ENCODE results near the gene CELSR3. TPM values are rescaled to one million over a fixed set of nuclear protein-coding genes. Genes with fewer than 3 reads are reported as not detected.

Gene CELSR3, protein sequence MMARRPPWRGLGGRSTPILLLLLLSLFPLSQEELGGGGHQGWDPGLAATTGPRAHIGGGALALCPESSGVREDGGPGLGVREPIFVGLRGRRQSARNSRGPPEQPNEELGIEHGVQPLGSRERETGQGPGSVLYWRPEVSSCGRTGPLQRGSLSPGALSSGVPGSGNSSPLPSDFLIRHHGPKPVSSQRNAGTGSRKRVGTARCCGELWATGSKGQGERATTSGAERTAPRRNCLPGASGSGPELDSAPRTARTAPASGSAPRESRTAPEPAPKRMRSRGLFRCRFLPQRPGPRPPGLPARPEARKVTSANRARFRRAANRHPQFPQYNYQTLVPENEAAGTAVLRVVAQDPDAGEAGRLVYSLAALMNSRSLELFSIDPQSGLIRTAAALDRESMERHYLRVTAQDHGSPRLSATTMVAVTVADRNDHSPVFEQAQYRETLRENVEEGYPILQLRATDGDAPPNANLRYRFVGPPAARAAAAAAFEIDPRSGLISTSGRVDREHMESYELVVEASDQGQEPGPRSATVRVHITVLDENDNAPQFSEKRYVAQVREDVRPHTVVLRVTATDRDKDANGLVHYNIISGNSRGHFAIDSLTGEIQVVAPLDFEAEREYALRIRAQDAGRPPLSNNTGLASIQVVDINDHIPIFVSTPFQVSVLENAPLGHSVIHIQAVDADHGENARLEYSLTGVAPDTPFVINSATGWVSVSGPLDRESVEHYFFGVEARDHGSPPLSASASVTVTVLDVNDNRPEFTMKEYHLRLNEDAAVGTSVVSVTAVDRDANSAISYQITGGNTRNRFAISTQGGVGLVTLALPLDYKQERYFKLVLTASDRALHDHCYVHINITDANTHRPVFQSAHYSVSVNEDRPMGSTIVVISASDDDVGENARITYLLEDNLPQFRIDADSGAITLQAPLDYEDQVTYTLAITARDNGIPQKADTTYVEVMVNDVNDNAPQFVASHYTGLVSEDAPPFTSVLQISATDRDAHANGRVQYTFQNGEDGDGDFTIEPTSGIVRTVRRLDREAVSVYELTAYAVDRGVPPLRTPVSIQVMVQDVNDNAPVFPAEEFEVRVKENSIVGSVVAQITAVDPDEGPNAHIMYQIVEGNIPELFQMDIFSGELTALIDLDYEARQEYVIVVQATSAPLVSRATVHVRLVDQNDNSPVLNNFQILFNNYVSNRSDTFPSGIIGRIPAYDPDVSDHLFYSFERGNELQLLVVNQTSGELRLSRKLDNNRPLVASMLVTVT (N-terminal part only)
- 0.39 and 0.73 TPM in 2 replicates for total RNA-seq

DNA sequence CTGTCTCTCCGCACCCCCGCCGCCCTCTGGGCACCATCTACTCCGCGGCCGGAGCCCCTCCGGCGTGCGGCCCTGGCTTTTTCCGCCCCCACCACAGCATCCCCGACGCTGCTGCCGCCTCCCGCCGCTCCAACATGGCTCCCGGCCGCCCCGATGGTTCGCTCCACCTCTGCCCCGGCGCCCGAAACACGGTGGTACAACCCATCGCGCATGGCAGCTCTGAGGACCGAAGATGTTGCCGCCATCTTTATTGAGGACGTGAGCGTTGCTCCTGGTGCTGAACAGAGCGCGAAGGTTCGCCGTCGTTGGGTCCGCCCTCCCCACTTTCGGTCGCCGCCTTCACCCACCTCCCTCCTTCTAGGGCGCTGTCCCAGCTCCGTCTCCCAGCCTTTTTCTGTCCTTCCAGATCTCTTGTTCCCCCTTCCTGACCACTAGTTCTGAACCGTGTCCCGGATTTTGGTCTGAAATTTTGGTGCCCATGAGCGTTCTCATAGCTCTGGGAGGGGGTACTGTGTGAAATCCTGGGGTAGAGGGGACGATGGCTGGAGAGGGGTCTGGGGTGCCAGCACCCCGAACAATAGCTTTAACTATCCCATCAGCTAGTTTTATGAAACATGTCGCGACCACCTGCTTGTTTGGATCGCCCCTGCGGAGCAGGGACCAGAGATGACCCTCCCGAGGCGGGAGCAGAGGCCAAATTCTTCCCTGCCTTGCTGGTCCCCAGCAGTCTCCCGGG, at the start of gene CELSR3:
TSS of gene CELSR3 (minus strand) at position 134 of the 736 bp plus-strand sequence. CDS start 252 bp downstream, outside the sequence.

DNA sequence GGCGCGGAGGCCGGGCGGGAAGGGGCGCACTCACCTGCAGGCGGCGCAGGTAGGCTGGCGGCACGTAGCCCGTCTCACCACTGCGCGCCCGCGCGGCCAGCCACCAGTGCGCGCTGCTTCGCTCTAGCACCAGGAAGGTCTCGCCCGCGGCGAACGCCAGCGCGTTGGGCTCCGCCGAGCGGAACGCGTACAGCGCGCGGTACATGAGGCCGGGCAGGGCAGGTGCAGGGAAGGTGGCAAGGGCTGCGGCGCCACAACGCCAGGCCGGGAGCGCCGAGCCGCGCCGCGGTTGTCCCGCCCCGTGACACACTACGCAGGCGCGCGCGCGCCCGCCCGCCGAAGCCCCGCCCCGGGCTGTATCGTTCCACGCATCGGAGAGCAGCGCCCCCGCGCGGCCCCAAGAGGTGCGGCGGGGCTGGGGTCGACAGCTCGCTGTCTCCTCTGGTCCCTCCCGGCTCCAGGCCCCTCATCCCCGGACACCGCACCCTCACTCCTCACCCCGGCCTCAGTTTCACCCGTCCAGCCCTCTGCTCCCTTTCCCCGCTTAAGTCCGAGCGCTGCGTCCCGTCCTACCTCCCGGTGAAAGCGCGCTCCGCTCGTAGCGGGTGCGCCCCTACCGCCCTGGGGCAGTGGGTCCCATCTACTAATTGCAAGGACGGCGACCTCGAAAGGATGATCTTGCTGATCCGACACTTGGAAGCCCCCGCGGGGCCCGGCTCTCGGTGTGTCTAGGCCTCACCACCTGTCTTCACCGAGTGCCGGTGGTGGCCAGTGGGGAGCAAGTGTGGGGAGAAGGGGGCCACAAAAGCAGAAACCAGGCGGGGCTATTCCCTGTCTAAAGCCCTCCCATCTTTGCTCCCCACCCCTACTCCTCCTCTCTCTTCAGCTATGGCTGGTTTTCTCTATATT, 23.2 kb upstream of the CELSR3 start, which contains the start of gene NCKIPSD:
TSS of gene NCKIPSD (minus strand) at position 313 of the 909 bp plus-strand sequence. CDS start at position 205, 108 bp downstream.

DNA sequence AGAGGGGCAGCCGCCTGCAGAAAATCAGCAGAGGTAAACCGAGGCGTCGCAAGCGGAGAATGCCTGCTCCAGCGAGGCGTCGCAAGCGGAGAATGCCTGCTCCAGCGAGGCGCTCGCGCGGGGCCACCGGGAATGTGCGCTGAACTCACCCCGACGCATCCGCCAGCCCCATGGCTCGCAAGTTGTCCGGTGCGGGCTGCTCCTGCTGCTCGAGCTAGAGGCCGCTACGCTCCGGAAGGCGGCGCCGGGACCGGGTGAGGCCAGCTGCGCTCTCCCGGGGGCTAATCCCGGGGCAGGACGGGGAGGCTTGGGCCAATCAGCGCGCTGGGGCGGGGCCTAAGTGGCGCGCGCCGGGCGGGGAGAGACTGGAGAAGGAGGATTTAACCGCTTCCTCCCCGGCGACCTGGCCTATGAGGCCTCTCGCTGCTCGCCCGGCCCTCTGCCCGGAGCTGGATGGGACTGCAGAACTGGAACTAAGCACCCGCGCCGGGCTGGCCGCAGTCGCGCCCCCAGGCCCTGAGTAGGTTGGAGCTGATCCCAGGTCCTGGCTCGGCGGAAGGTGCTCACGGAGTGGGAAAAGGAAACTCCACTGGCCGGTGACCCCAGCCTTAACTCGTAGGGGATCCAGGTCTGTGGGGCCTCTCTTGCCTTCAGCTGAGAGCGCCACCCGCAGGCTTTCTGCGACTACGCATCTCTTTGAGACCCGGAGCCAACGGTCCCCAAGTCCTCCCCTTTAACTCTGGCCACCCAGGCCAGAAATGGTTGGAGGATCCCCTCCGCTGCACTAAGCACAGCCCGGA, 27.3 kb downstream of the CELSR3 start, which contains the start of gene SLC26A6:
TSS of gene SLC26A6 (minus strand) at position 240 of the 800 bp plus-strand sequence. CDS start at position 172, 68 bp downstream.

DNA sequence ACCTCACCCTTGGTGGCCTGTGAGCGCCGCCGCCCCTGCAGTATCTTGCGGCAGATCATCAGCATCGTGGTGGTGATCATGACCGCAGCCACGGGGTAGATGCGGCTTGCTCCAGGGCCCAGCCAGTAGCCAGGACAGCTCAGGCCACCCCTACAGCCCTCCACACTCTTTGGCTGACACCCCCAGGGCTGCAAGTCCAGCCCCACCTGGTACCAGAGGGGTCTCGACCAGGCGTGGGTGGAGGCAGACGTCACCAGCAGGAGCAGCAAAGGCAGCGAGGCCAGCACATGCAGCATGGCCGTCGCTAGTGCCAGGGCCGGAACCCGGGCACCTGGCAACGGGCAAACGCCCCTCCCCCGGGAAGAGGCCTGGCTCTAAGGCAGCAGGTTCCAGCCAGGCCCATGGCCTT, 41.2 kb downstream of the CELSR3 start, which contains the start of gene TMEM89:
TSS of gene TMEM89 (minus strand) at position 309 of the 409 bp plus-strand sequence. CDS start at position 296, 13 bp downstream.

DNA sequence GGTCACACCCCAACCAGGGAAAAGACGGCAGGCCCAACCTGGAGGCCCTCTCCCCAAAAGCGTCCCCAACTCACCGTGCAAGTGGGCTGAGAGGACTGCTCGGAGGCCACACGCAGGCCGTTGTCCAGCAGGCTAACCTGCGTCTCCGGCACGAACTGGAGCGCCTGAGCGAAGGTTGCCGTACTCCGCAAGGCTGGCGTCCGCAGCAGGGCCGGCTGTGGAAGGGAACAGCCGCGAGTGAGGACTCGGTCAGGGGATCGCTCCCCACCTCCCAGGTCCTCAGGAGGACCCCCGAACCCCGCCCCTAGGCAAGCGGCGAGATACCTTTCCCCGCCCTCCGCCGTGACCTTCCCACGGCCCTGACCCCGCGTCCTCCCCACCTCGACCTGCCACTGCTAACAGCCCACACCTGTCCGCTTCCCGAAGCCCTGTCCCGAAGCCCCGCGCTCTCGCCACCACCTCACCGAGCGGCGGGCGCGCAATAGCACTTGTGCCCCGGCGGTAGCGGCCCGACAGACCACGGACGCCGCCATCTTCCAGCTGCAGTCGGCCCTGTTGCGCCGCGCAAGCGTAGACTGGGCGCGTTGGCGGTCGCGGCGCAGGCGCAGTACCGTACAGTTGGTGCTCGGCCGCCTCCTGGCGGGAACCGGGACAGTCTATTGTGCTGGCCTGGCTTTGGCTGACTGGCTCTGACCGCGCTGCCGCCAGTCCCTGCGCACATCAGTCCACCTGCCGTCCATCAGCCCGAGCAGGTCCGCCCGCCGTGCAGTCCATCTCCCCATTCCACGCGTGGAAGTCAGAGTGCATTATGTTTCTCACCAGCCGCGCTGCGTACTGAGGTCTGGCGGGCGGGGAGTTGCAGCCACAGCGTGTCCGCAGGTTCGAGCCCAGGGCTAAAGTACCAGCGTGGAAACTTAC, 53.3 kb downstream of the CELSR3 start, which contains the start of gene UQCRC1:
TSS of gene UQCRC1 (minus strand) at position 559 of the 918 bp plus-strand sequence. CDS start at position 533, 26 bp downstream.

DNA sequence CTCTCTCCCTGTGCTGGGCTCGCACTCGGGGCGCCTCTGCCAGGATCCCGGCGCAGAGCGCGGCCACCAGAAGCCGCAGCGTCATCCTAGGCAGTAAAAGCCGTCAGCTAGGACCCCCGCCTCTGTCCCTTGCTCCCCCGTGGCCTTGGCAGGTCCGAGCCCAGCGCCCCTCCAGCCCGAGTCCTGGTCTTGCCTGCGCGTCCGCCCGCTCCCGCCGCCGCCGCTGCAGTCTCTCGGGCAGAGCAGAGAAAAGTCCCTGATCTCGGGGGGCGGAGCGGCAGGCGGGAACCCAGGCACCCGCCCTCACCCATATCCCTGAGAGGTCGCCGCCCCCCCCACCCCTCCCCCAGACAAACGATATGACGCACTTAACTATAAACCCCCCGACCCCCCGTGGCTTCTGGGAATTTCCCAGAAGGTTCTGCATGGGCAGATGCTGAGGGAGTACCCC, 67.6 kb downstream of the CELSR3 start, which contains the start of gene COL7A1:
TSS of gene COL7A1 (minus strand) at position 255 of the 451 bp plus-strand sequence. CDS start at position 85, 170 bp downstream.

Other genes starting within 250 kb of the CELSR3 start
- gene PLXNB1, start 232.8 kb downstream of the CELSR3 start, total RNA-seq = 9.3 and 17.1 TPM in 2 replicates
- gene CCDC51, start 222.8 kb downstream of the CELSR3 start, total RNA-seq = 18.2 and 20.7 TPM in 2 replicates
- gene TMA7, start 222.6 kb downstream of the CELSR3 start, total RNA-seq = 536 and 642 TPM in 2 replicates
- gene ATRIP, start 216.1 kb downstream of the CELSR3 start, total RNA-seq = 6.9 and 8.8 TPM in 2 replicates
- gene SHISA5, start 158.7 kb downstream of the CELSR3 start, total RNA-seq = 334 and 357 TPM in 2 replicates
- gene PFKFB4, start 106.1 kb downstream of the CELSR3 start, total RNA-seq = 2.5 and 2.7 TPM in 2 replicates
- 0.10 TPM in 1 of 2 replicates, not detected in the other for gene UCN2, start 99.1 kb downstream of the CELSR3 start, total RNA-seq
- gene COL7A1, start 67.6 kb downstream of the CELSR3 start, total RNA-seq = 0.13 and 0.15 TPM in 2 replicates
- 294 and 341 TPM in 2 replicates for gene UQCRC1, start 53.2 kb downstream of the CELSR3 start, total RNA-seq
- gene TMEM89, start 41.1 kb downstream of the CELSR3 start, total RNA-seq = not detected in 2 replicates
- 15.7 and 24.5 TPM in 2 replicates for gene SLC26A6, start 27.4 kb downstream of the CELSR3 start, total RNA-seq
- 14.5 and 20.5 TPM in 2 replicates for gene NCKIPSD, start 23.0 kb upstream of the CELSR3 start, total RNA-seq
- gene IP6K2, start 54.3 kb upstream of the CELSR3 start, total RNA-seq = 42.6 and 44.2 TPM in 2 replicates
- 33.2 and 41.7 TPM in 2 replicates for gene PRKAR2A, start 185.0 kb upstream of the CELSR3 start, total RNA-seq
- gene SLC25A20, start 236.0 kb upstream of the CELSR3 start, total RNA-seq = 15.9 and 26.8 TPM in 2 replicates